Left cardiac atrium (tissue), 4 donors: Measurements from ENCODE around the gene PITRM1. TPM values are rescaled to one million over a fixed set of nuclear protein-coding genes. Genes with fewer than 3 reads are reported as not detected.
A peak's percentile ranks its signal among the peaks of the same experiment; 100 is the strongest.
"Not testable (repeated sequence)": the region's sequence is repeated elsewhere in the genome, so short reads cannot be mapped to it uniquely, and the experiment has no call there.

Experiments used
- ATAC-seq, 2 donors: fragments of 200-7000 bp; cut with Tn5 transposase; one replicate each; pipeline ENCODE4 v1.9.1; 2020; ENCODE audit warnings: mild to moderate bottlenecking in 2 of 2, moderate library complexity in 2 of 2
- DNase-seq: peaks from one replicate; pipeline ENCODE4 v3.0.0-alpha.2; 2020
- intact Hi-C, 2 donors: fragments of 100-400 bp; cut with DNase I; formaldehyde crosslinking; loops; one replicate each; pipeline versions ENCODE4 v1.14.1 to v1.15.1; 2022 to 2023
- total RNA-seq, 2 donors: library from RNA; stranded (reverse); fragmentation: NEBNext Ultra II Directional; extraction: Animal tissue kit (Norgen Biotek cat#: 25700); gene quantifications; one replicate each; pipeline ENCODE4 v1.2.1, GENCODE V29; 2021
- donor health status: DM: no; HTN: yes; CAD: no.
- donor health status: DM: no; HTN: yes; CAD: no; lungs with severe emphysema.
- donor health status: DM: yes; HTN: yes; CAD: no.
- donor health status: Dilated cardiomyopathy.

Gene PITRM1
- total RNA-seq, 2 donors from 2014 or later, result 59.1 to 71.6 TPM

- DNase-seq, ATAC-seq, intact Hi-C loops: not testable (repeated sequence)
Measured at GRCh38 chr10:3171488-3171887, 1.1 kb downstream of the PITRM1 start.

DNA sequence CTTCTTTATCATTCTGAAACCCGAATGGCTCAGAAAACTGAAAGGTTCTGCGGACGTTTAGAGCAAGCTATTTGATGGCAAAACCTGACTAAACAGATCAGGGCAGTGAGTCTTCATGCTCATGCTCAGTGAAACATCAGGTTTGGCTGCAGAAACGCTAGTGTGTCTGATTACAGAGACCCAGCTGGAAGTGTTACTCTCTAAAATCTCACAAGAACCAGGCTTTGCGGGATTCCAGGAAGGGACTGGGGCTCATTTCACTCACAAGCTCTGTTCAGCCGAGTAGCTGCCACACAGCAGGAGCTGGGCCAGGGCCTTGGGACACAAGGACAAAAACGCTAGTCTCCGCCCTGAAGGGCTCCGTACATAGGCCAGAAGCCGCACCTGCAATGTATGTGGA is 2.9 kb downstream of the PITRM1 start:
- no peak for DNase-seq
- intact Hi-C loops, result no loop called here
- no peak for ATAC-seq

DNA sequence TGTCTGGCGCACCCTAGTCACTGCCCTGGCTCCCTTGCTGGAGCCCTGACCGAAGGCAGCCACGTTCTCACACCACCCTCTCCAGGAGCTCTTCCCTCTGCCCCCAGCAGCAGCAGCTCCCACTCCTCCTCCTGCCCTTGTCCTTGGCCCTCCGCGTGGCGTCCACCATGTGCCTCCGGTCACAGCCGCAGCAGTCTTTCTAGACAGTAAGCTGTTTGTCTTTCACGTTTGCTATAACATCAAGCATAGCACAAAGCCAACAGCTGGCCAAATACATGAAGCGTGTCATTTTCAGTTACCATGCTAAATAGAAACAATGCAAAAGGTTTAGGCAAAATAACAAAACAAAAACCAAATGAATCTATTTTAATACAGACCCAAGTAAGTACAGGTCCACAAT is 3.3 kb downstream of the PITRM1 start:
- intact Hi-C loops, result no loop called here
- no peak for DNase-seq
- no peak for ATAC-seq

DNA sequence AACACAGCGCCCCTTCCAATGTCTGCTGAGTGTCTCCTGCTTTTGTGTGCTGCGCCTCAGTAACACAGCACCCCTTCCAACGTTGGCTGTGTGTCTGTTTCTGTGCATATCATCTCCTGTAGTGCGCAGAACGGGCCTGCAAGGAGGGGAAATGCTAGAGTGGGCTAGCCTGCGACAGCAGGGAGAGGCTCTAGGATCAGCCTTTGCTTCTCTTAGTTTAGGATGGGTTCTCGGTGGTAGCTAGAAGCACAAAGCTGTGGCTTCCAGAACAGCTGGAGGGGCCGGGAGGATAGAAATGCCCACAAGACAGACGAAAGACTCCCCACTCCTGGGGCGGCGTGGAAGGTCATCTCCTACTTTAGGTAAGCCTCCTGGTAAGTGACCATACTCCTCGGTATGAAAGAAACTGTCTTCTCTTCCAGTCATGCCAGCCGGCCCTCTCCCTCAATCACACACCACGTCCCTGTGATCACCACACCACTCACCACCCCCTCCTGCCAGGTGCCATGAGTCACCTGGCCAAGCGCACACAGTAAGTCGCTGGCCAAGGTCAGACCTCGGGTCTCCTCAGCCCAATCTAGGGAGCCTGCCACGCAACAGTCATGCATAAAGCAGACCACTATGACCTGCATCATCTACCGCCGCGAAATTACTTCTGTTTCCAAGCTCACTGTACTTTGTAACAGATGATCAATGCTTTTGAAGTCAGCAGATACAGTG is 4.8 kb downstream of the PITRM1 start:
- ATAC-seq (no peak), DNase-seq (no peak)

GRCh38 chr10:3166496-3167290 is 5.9 kb downstream of the PITRM1 start:
- no peak for ATAC-seq
- no peak for DNase-seq
- intact Hi-C loops, result no loop called here

More for the DNA sequence above, 4.8 kb downstream of the PITRM1 start:
- intact Hi-C loops, result no loop called here

- DNase-seq (no peak), ATAC-seq (no peak)
- intact Hi-C loops, result no loop called here
Measured at GRCh38 chr10:3165196-3165595, 7.4 kb downstream of the PITRM1 start.

GRCh38 chr10:3163879-3164278 is 8.7 kb downstream of the PITRM1 start:
- intact Hi-C loops, result no loop called here
- ATAC-seq (no peak), DNase-seq (no peak)

GRCh38 chr10:3162533-3162932 is 10.0 kb downstream of the PITRM1 start:
- DNase-seq (no peak), ATAC-seq (no peak)
- intact Hi-C loops, result no loop called here

DNA sequence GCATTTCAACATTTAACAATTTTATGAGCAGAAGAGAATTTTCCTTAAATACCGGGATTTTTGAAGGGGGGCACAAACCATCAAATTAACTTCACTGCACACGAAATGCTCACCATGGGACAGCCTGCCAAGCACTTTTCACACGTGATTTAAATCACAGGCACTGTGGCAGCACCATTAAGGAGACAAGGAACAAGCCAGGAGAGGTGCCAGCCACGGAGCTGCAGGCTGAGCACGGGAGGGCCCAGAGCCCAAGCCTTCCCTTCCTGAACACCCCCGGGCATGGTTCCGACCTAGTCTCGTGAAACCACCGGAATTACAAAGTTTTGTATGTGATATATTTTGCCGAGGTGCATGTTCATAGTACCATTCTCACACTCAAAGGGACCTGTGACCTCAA is 13.4 kb downstream of the PITRM1 start:
- no peak for DNase-seq
- ATAC-seq, result peak; percentile 33 to 72
- intact Hi-C loops, result no loop called here

- intact Hi-C loops, result no loop called here
- no peak for DNase-seq
- no peak for ATAC-seq
Measured at GRCh38 chr10:3154666-3155065, 17.9 kb downstream of the PITRM1 start.

DNA sequence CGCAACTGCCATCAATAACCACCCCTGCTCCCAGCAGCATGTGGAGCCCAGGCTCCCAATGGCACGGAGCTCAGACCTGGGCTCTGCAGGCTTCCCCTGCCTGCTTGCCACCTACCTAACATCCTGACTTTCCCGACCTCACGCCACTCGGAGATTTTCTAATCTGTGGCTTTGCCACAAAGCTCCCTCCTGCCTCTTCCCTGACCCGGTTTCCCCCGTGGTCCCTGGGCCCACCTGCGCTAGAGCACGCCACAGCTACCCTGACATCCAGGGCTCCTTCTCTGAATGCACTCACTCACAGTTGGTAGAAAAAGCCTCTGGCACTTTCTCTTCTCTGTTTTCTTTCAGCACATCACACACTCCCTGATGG is 20.0 kb downstream of the PITRM1 start:
- no peak for ATAC-seq

GRCh38 chr10:3151889-3152565 is 20.6 kb downstream of the PITRM1 start:
- intact Hi-C loops, result no loop called here
- no peak for ATAC-seq
- DNase-seq, result no peak

More for the DNA sequence above, 20.0 kb downstream of the PITRM1 start:
- intact Hi-C loops, result no loop called here
- DNase-seq, result no peak

GRCh38 chr10:3150961-3151360 is 21.6 kb downstream of the PITRM1 start:
- ATAC-seq, result no peak
- no peak for DNase-seq
- intact Hi-C loops, result no loop called here

DNA sequence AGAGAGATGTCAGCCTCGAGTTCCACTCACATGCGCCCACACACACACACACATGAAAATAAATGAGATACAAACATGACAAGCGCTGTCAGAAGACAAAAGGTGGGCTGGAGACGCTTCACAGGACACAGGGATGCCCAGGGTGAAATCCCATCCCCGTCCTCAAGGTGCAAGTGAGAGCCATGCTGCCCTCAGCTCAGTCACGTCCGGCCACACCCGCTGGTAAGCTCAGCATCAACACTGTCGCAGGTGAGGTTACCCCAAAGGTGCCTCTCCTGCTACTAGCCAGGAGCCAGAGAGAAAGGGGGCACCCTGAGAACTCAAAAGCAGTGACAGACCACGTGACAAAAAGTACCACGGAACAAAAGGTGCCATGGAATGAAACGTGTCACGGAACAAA is 22.2 kb downstream of the PITRM1 start:
- ATAC-seq (no peak), DNase-seq (no peak)
- intact Hi-C loops, result no loop called here

DNA sequence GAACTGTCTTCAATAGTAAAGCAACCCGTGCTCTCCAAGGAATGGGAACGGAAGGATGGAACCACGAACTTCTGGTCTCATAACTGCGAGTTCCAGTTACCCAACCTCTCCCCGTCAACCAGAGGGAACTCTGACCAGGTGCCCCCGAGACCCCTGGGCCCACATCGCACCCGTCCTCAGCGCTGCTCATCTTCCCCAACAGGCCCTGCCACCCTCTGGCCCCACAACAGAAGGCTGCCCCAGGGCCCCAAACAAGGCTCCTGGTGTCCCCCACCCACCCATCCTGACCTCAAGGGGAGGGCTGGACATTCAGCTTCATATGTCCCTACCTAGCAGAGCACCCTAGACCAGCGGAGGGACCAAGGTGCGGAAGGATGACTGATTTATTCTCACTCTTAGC is 22.7 kb downstream of the PITRM1 start:
- intact Hi-C loops, result no loop called here
- no peak for DNase-seq
- no peak for ATAC-seq

- intact Hi-C loops, result no loop called here
- ATAC-seq, result no peak
- no peak for DNase-seq
Measured at GRCh38 chr10:3148994-3149393, 23.6 kb downstream of the PITRM1 start.

DNA sequence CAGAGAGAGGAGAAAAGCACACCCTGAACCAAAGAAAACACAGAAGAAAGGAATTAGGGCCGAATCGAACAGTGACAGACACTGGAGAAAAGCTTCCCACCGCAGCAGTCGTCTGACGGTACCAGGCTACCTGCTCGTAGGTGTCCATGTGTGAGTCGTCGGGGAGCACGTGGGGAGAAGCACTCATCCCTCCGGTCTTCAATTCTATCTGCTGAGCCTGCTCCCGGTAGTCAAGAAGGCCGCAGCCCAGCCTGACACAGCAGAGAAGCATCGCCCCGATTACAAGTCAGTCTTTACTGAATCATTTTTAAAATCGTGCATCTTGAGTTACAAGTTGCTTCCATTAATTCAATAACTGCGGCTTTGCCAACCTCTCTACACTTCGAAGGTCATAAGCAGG is 24.5 kb downstream of the PITRM1 start:
- intact Hi-C loops, result no loop called here

GRCh38 chr10:3147117-3147820 is 25.3 kb downstream of the PITRM1 start:
- no peak for DNase-seq

More for the DNA sequence above, 24.5 kb downstream of the PITRM1 start:
- ATAC-seq (no peak), DNase-seq (no peak)

DNA sequence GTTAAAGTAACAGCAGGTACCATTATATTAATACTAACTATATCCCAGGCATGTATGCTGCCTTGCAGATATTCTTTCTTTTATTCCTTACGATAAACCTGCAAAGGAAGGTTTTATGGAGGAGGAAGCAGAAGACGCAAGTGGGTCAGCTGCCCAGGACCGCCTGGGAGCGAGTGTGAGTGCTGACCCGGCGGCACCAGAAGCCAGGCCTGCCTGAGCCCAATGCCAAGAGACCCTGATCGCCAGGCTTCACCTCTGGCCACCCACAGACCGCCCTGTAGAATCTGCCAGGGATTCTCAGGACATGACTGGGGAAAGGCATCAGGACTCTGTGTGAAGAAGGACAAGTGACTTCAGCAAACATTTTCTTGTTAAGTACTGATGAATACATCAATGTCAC is 26.3 kb downstream of the PITRM1 start:
- no peak for ATAC-seq
- no peak for DNase-seq

More at GRCh38 chr10:3147117-3147820, 25.3 kb downstream of the PITRM1 start:
- ATAC-seq, result no peak
- intact Hi-C loops, result no loop called here

GRCh38 chr10:3145366-3145765 is 27.2 kb downstream of the PITRM1 start:
- intact Hi-C loops, result no loop called here
- no peak for ATAC-seq
- no peak for DNase-seq

More for the DNA sequence above, 26.3 kb downstream of the PITRM1 start:
- intact Hi-C loops, result no loop called here
